Neural cell (in vitro differentiated cells): Measurements from ENCODE around the gene PDE7B. TPM values are rescaled to one million over a fixed set of nuclear protein-coding genes. Genes with fewer than 3 reads are reported as not detected.

Experiments
- H2AFZ ChIP-seq: fragments of 200-600, 300-800 bp; sonication (generic), shearing (Covaris generic); 2 replicates; pipeline ENCODE4 v1.6.0; 2014; ENCODE audit warnings: low read depth, mild to moderate bottlenecking, antibody characterized with exemption, low read length, moderate library complexity
- H3F3A ChIP-seq: fragments of 200-600 bp; shearing (Covaris generic); 2 replicates; pipeline ENCODE4 v1.6.1; 2016; ENCODE audit warnings: mild to moderate bottlenecking, moderate library complexity, mixed read lengths, antibody characterized with exemption, low read length; ENCODE audit not compliant: insufficient read depth, poor library complexity, severe bottlenecking
- H3K27ac ChIP-seq: fragments of 200-600, 300-800 bp; sonication (generic), shearing (Covaris generic); 2 replicates; pipeline ENCODE4 v1.5.1; 2014; ENCODE audit warnings: mild to moderate bottlenecking, low read length, moderate library complexity
- H3K27me3 ChIP-seq: fragments of 300-800, 200-600 bp; sonication (generic), shearing (Covaris generic); 2 replicates; pipeline ENCODE4 v1.6.0; 2014; ENCODE audit warnings: mild to moderate bottlenecking, low read depth, low read length, moderate library complexity; ENCODE audit not compliant: insufficient read depth
- H3K36me3 ChIP-seq: fragments of 300-800, 200-600 bp; sonication (generic), shearing (Covaris generic); 2 replicates; pipeline ENCODE4 v1.5.1; 2014; ENCODE audit warnings: mild to moderate bottlenecking, antibody characterized with exemption, low read length, moderate library complexity; ENCODE audit not compliant: insufficient read depth
- H3K4me2 ChIP-seq: fragments of 300-800, 200-600 bp; sonication (generic), shearing (Covaris generic); 2 replicates; pipeline ENCODE4 v1.6.0; 2014; ENCODE audit warnings: mild to moderate bottlenecking, low read length
- H3K4me3 ChIP-seq: fragments of 300-800, 200-600 bp; sonication (generic), shearing (Covaris generic); 2 replicates; pipeline ENCODE4 v1.5.1; 2014; ENCODE audit warnings: mild to moderate bottlenecking, low read length, moderate library complexity
- H3K79me2 ChIP-seq: fragments of 200-600 bp; shearing (Covaris generic); replicated peaks from 2 replicates; pipeline ENCODE4 v1.6.0; 2014; ENCODE audit warnings: mild to moderate bottlenecking, low read length, moderate library complexity; ENCODE audit not compliant: insufficient read depth
- H3K9ac ChIP-seq: fragments of 300-800, 200-600 bp; sonication (generic), shearing (Covaris generic); 2 replicates; pipeline ENCODE4 v1.6.1; 2016; ENCODE audit warnings: mild to moderate bottlenecking, low read length, mixed read lengths
- H3K9me2 ChIP-seq: fragments of 200-600 bp; shearing (Covaris generic); 2 replicates; pipeline ENCODE4 v1.6.1; 2016; ENCODE audit warnings: mild to moderate bottlenecking, low read length, mixed read lengths; ENCODE audit not compliant: insufficient read depth
- H3K9me3 ChIP-seq: fragments of 200-600, 300-800 bp; sonication (generic), shearing (Covaris generic); 2 replicates; pipeline ENCODE4 v1.6.1; 2016; ENCODE audit warnings: mild to moderate bottlenecking, mixed run types, low read length, moderate library complexity, mixed read lengths
- H4K20me1 ChIP-seq: fragments of 200-600 bp; shearing (Covaris generic); 2 replicates; pipeline ENCODE4 v1.6.1; 2016; ENCODE audit warnings: mild to moderate bottlenecking, mixed run types; ENCODE audit not compliant: insufficient read depth
- EP300 ChIP-seq: fragments of 450-650 bp; conservative IDR thresholded peaks from 2 replicates; pipeline ENCODE4 v1.6.1; 2014; ENCODE audit warnings: antibody characterized with exemption, mild to moderate bottlenecking, moderate library complexity; ENCODE audit not compliant: poor library complexity, severe bottlenecking
- EZH2 ChIP-seq: fragments of 200-600, 300-800 bp; shearing (Covaris generic), sonication (generic); IDR thresholded peaks from 2 replicates; pipeline ENCODE4 v1.6.1; 2014; ENCODE audit warnings: antibody characterized with exemption, low read length, borderline replicate concordance, mild to moderate bottlenecking; ENCODE audit not compliant: insufficient read depth, poor library complexity, severe bottlenecking
- MXI1 ChIP-seq: fragments of 450-650 bp; conservative IDR thresholded peaks from 2 replicates; pipeline ENCODE4 v1.6.1; 2014; ENCODE audit warnings: antibody characterized with exemption, mild to moderate bottlenecking; ENCODE audit not compliant: poor library complexity, severe bottlenecking
- POLR2AphosphoS5 ChIP-seq: IDR thresholded peaks from 2 replicates; pipeline ENCODE4 v1.6.1; 2012
- RAD21 ChIP-seq: fragments of 450-650 bp; conservative IDR thresholded peaks from 2 replicates; pipeline ENCODE4 v1.6.1; 2014; ENCODE audit warnings: antibody characterized with exemption, mild to moderate bottlenecking, moderate library complexity
- SMC3 ChIP-seq: fragments of 450-650 bp; conservative IDR thresholded peaks from 2 replicates; pipeline ENCODE4 v1.6.1; 2014; ENCODE audit warnings: antibody characterized with exemption, mild to moderate bottlenecking, moderate library complexity; ENCODE audit not compliant: poor library complexity
- TAF1 ChIP-seq: IDR thresholded peaks from 2 replicates; pipeline ENCODE4 v1.6.1; 2012; ENCODE audit warnings: low read depth
- polyA plus RNA-seq: library from polyadenylated mRNA; depleted of rRNA; stranded (reverse); fragments of >200 nt; gene quantifications from 2 replicates; pipeline ENCODE4 v1.2.3, GENCODE V29; 2014
- TF ChIP-seq, protein P1 (sequence below): fragments of 450-650 bp; IDR thresholded peaks from 2 replicates; pipeline ENCODE4 v1.5.1; 2014; ENCODE audit warnings: antibody characterized with exemption, mild to moderate bottlenecking, moderate library complexity; ENCODE audit not compliant: poor library complexity, severe bottlenecking
- TF ChIP-seq, protein P2 (sequence below): IDR thresholded peaks from 2 replicates; pipeline ENCODE4 v1.6.1; 2012; ENCODE audit warnings: borderline replicate concordance

Gene PDE7B
- polyA plus RNA-seq, 1 donor from 2014 or later, result 5.9 TPM

DNA sequence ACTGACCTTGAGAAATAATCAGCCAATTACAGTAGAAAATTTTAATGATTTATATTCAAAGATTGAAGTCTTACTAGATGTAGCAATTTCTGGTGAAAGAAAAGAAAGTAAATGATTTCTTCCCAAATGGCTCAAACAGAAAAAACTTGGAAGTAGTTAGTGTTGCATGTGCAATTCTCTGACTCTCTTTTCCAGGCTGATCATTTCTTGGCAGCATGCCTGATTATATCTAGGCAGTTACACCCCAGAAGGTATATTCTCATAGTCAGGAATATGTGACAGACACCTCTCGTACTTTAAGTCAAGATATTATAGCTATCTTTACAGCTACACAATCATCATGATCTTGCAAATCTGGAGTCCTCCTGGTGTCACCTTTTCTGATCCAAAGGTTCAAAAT is 122.9 kb downstream of the PDE7B start:
- no peak overlapping the region for H3K27ac ChIP-seq
- no peak overlapping the region for H3K4me3 ChIP-seq
- no peaks in the 10 kb centered on the region for H3F3A ChIP-seq
- H3K9me3 ChIP-seq, result no peaks in the 10 kb centered on the region
- no peaks in the 10 kb centered on the region for H3K36me3 ChIP-seq
- no peak overlapping the region for H3K9ac ChIP-seq
- no peaks in the 10 kb centered on the region for H4K20me1 ChIP-seq
- no peaks in the 10 kb centered on the region for H3K27me3 ChIP-seq
- TF ChIP-seq TAF1 (no peak), SMC3 (no peak), POLR2AphosphoS5 (no peak), RAD21 (no peak), EZH2 (no peak), MXI1 (no peak)
- TF ChIP-seq, protein P1, sequence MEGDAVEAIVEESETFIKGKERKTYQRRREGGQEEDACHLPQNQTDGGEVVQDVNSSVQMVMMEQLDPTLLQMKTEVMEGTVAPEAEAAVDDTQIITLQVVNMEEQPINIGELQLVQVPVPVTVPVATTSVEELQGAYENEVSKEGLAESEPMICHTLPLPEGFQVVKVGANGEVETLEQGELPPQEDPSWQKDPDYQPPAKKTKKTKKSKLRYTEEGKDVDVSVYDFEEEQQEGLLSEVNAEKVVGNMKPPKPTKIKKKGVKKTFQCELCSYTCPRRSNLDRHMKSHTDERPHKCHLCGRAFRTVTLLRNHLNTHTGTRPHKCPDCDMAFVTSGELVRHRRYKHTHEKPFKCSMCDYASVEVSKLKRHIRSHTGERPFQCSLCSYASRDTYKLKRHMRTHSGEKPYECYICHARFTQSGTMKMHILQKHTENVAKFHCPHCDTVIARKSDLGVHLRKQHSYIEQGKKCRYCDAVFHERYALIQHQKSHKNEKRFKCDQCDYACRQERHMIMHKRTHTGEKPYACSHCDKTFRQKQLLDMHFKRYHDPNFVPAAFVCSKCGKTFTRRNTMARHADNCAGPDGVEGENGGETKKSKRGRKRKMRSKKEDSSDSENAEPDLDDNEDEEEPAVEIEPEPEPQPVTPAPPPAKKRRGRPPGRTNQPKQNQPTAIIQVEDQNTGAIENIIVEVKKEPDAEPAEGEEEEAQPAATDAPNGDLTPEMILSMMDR, result no peak
- TF ChIP-seq, protein P2, sequence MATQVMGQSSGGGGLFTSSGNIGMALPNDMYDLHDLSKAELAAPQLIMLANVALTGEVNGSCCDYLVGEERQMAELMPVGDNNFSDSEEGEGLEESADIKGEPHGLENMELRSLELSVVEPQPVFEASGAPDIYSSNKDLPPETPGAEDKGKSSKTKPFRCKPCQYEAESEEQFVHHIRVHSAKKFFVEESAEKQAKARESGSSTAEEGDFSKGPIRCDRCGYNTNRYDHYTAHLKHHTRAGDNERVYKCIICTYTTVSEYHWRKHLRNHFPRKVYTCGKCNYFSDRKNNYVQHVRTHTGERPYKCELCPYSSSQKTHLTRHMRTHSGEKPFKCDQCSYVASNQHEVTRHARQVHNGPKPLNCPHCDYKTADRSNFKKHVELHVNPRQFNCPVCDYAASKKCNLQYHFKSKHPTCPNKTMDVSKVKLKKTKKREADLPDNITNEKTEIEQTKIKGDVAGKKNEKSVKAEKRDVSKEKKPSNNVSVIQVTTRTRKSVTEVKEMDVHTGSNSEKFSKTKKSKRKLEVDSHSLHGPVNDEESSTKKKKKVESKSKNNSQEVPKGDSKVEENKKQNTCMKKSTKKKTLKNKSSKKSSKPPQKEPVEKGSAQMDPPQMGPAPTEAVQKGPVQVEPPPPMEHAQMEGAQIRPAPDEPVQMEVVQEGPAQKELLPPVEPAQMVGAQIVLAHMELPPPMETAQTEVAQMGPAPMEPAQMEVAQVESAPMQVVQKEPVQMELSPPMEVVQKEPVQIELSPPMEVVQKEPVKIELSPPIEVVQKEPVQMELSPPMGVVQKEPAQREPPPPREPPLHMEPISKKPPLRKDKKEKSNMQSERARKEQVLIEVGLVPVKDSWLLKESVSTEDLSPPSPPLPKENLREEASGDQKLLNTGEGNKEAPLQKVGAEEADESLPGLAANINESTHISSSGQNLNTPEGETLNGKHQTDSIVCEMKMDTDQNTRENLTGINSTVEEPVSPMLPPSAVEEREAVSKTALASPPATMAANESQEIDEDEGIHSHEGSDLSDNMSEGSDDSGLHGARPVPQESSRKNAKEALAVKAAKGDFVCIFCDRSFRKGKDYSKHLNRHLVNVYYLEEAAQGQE, result no peak
- H2AFZ ChIP-seq, result no peak overlapping the region
- no peak overlapping the region for H3K4me2 ChIP-seq
- H3K9me2 ChIP-seq, result no peaks in the 10 kb centered on the region
- no peaks in the 10 kb centered on the region for H3K79me2 ChIP-seq

DNA sequence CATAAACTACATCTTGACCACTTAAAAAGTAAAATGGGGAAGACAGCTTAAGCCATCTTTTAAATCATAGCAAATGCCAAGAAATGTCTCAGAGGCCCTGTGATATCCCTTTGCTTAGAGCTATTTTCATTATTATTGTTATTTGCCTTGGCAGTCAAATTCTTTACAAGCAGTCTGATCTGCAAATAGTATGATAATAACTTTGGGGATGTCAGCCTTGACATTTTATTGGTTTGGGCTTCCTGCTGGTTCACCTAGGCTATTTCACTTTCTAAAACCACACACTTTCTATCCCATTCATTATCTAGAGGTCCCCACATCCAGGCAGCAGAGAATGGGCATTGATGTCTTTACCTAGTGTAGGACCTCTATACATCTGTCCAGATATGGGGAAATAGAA is 125.1 kb downstream of the PDE7B start:
- no peak overlapping the region for H3K4me2 ChIP-seq
- H4K20me1 ChIP-seq, result no peaks in the 10 kb centered on the region
- no peak overlapping the region for H2AFZ ChIP-seq
- H3F3A ChIP-seq, result no peaks in the 10 kb centered on the region
- no peaks in the 10 kb centered on the region for H3K9me3 ChIP-seq
- no peak overlapping the region for H3K4me3 ChIP-seq
- no peak overlapping the region for H3K27ac ChIP-seq
- no peaks in the 10 kb centered on the region for H3K79me2 ChIP-seq
- H3K9ac ChIP-seq, result no peak overlapping the region
- no peaks in the 10 kb centered on the region for H3K27me3 ChIP-seq
- H3K9me2 ChIP-seq, result no peaks in the 10 kb centered on the region
- TF ChIP-seq SMC3 (no peak), RAD21 (no peak), POLR2AphosphoS5 (no peak), MXI1 (no peak), EP300 (no peak), TAF1 (no peak), EZH2 (no peak)
- TF ChIP-seq, protein P1, result no peak
- TF ChIP-seq, protein P2, result no peak
- no peaks in the 10 kb centered on the region for H3K36me3 ChIP-seq
